NCI-H1092 treated with DMSO at 0.1 percent for 48 hours (cell line): Measurements from ENCODE around the gene ADH4.
A peak's percentile ranks its signal among the peaks of the same experiment; 100 is the strongest.
"Not testable (repeated sequence)": the region's sequence is repeated elsewhere in the genome, so short reads cannot be mapped to it uniquely, and the experiment has no call there.

Experiments
- DNase-seq: peaks from one replicate; lab custom pipeline; 2025; lab: John Stamatoyannopoulos, UW

Gene ADH4

GRCh38 chr4:99134586-99134985 lies 9.5 kb downstream of the ADH4 start:
- no peak for DNase-seq

GRCh38 chr4:99131378-99131777 lies 12.7 kb downstream of the ADH4 start:
- DNase-seq, result no peak

GRCh38 chr4:99126376-99126775 lies 17.7 kb downstream of the ADH4 start:
- DNase-seq, result no peak

GRCh38 chr4:99121008-99121407 lies 23.1 kb downstream of the ADH4 start:
- DNase-seq, result no peak

GRCh38 chr4:99120501-99120900 lies 23.6 kb downstream of the ADH4 start:
- DNase-seq, result no peak

- peak; percentile 2 for DNase-seq
These were observed 26.0 kb downstream of the ADH4 start for GRCh38 chr4:99117876-99118693.

- not testable (repeated sequence) for DNase-seq
These were observed 26.8 kb downstream of the ADH4 start for GRCh38 chr4:99117122-99117841.

GRCh38 chr4:99109286-99109685 lies 34.8 kb downstream of the ADH4 start:
- not testable (repeated sequence) for DNase-seq

GRCh38 chr4:99104153-99104552 lies 39.9 kb downstream of the ADH4 start:
- no peak for DNase-seq

- no peak for DNase-seq
These were observed 40.9 kb downstream of the ADH4 start for GRCh38 chr4:99103166-99103565.

GRCh38 chr4:99102634-99103033 lies 41.5 kb downstream of the ADH4 start:
- DNase-seq, result no peak

GRCh38 chr4:99100876-99101275 lies 43.2 kb downstream of the ADH4 start:
- no peak for DNase-seq

- not testable (repeated sequence) for DNase-seq
These were observed 44.3 kb downstream of the ADH4 start for GRCh38 chr4:99099814-99100213.

GRCh38 chr4:99099311-99099710 lies 44.8 kb downstream of the ADH4 start:
- no peak for DNase-seq

GRCh38 chr4:99091841-99092240 lies 52.3 kb downstream of the ADH4 start:
- not testable (repeated sequence) for DNase-seq

GRCh38 chr4:99091216-99091575 lies 52.9 kb downstream of the ADH4 start:
- no peak for DNase-seq

GRCh38 chr4:99090481-99091215 lies 53.4 kb downstream of the ADH4 start:
- DNase-seq, result no peak

GRCh38 chr4:99088481-99089365 lies 55.4 kb downstream of the ADH4 start, which contains the start of gene ADH5:
ADH5 (minus strand) TSS chr4:99088788; CDS start chr4:99088700, 88 bp downstream.
- DNase-seq, result peak; percentile 83

GRCh38 chr4:99088023-99088449 lies 56.1 kb downstream of the ADH4 start:
- peak; percentile 60 for DNase-seq

GRCh38 chr4:99084595-99084994 lies 59.5 kb downstream of the ADH4 start:
- no peak for DNase-seq

GRCh38 chr4:99082192-99082591 lies 61.9 kb downstream of the ADH4 start:
- DNase-seq, result no peak
